GM10248 (cell line): ENCODE measurements around the gene PRKRA.

Experiments
- CTCF ChIA-PET: fragments of 300-600 bp; sonication (Branson Sonifier 250); formaldehyde crosslinking; extraction: SDS; loops from one replicate; lab custom pipeline; 2021; ENCODE audit warnings: antibody characterized with exemption; lab: Yijun Ruan, JAX
- POLR2A ChIA-PET: fragments of 350-650 bp; sonication (Branson Sonifier 250); formaldehyde crosslinking; extraction: SDS; loops from one replicate; lab custom pipeline; 2020; ENCODE audit warnings: antibody characterized with exemption; lab: Yijun Ruan, JAX
- DNase-seq: peaks from one replicate; pipeline ENCODE4 v3.0.0; 2012; ENCODE audit errors: extremely low spot score
- TF ChIP-seq, protein P1 (sequence below): IDR thresholded peaks from 2 replicates; pipeline ENCODE4 v1.5.1; 2012; ENCODE audit warnings: mild to moderate bottlenecking, low read depth; ENCODE audit errors: extremely low read depth, missing control alignments, control extremely low read depth

PRKRA gene

DNA sequence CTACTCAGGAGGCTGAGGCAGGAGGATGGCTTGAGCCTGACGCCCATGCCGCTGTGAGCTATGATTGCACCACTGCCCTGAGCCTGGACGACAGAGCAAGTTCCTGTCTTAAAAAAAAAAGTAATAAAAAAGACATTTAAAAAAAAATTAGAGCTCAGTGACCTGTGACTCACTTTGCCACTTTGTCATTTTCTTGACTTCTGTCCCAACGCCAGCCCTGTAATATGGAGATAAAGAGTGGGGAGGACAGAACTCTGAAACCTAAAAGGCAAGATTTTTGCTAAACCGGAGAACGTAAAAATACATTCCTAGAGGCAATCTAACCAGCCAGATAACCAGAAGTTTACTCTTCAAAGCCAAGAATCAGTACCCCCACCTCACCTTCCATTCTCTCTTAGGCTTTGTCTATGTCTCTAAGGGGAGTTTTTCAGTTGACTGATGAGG is 49.0 kb downstream of the PRKRA start:
- ChIA-PET CTCF (interaction anchor here (1.0 to 6.8 kb wide), 4 partner anchors 10 to 289 kb away, joined by 3 to 170 read pairs (median 6); partner anchors contain the start of gene RBM45), POLR2A (no interaction called here)
- no peak for DNase-seq
- TF ChIP-seq, protein P1, sequence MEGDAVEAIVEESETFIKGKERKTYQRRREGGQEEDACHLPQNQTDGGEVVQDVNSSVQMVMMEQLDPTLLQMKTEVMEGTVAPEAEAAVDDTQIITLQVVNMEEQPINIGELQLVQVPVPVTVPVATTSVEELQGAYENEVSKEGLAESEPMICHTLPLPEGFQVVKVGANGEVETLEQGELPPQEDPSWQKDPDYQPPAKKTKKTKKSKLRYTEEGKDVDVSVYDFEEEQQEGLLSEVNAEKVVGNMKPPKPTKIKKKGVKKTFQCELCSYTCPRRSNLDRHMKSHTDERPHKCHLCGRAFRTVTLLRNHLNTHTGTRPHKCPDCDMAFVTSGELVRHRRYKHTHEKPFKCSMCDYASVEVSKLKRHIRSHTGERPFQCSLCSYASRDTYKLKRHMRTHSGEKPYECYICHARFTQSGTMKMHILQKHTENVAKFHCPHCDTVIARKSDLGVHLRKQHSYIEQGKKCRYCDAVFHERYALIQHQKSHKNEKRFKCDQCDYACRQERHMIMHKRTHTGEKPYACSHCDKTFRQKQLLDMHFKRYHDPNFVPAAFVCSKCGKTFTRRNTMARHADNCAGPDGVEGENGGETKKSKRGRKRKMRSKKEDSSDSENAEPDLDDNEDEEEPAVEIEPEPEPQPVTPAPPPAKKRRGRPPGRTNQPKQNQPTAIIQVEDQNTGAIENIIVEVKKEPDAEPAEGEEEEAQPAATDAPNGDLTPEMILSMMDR, result no peak

GRCh38 chr2:178397002-178397605 is 53.9 kb downstream of the PRKRA start:
- TF ChIP-seq, protein P1, result peak; percentile 67
- ChIA-PET CTCF (interaction anchor here (0.8 to 4.8 kb wide), 16 partner anchors 8 to 445 kb away, joined by 3 to 75 read pairs (median 4); no protein-coding TSS in a partner anchor), POLR2A (no interaction called here)
- peak; percentile 40 for DNase-seq

- TF ChIP-seq, protein P1, result no peak
- POLR2A ChIA-PET, result no interaction called here
- DNase-seq, result no peak
- CTCF ChIA-PET, result interaction anchor here (0.8 to 6.4 kb wide), 18 partner anchors 9 to 446 kb away, joined by 3 to 75 read pairs (median 6); partner anchors contain the start of gene RBM45
Observed at GRCh38 chr2:178395941-178396570, 54.9 kb downstream of the PRKRA start.

GRCh38 chr2:178395295-178395694 is 55.7 kb downstream of the PRKRA start:
- CTCF ChIA-PET, result interaction anchor here (0.6 to 6.4 kb wide), 16 partner anchors 10 to 283 kb away, joined by 3 to 73 read pairs (median 4); partner anchors contain the start of gene RBM45
- POLR2A ChIA-PET, result no interaction called here
- DNase-seq, result no peak
- TF ChIP-seq, protein P1, result no peak

- TF ChIP-seq, protein P1, result no peak
- DNase-seq, result no peak
- ChIA-PET POLR2A (no interaction called here), CTCF (interaction anchor here (0.6 to 6.4 kb wide), 16 partner anchors 9 to 283 kb away, joined by 3 to 73 read pairs (median 3); partner anchors contain the start of gene RBM45)
Observed at GRCh38 chr2:178394859-178395258, 56.1 kb downstream of the PRKRA start.

DNA sequence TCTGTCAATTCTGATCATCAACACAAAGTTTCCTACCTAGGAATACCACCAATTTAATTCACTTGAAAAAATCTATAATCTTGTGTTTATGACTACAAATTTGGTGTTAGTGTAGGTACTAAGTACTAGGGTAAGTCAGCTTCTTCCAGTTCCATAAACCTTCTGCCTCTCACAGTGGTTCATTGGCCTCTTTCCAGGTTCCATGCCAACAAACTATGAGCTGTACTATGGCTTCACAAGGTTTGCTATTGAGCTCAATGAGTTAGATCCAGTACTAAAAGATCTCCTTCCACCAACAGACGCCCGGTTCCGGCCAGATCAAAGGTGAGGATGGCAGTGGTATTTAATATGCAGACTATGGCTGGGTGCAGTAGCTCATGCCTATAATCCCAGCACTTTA is 58.8 kb downstream of the PRKRA start:
- TF ChIP-seq, protein P1, result no peak
- DNase-seq, result no peak
- CTCF ChIA-PET, result interaction anchor here (1.1 to 6.4 kb wide), 5 partner anchors 10 to 31 kb away, joined by 3 to 73 read pairs (median 3); no protein-coding TSS in a partner anchor
- POLR2A ChIA-PET, result no interaction called here
